ENCODE measurements around the gene SOAT2.
"Not testable (repeated sequence)": the region's sequence is repeated elsewhere in the genome, so short reads cannot be mapped to it uniquely, and the experiment has no call there.

The SOAT2 gene

GRCh38 chr12:53101931-53102781 lies 1.1 kb upstream of the SOAT2 start:
- DNase-seq (ENCODE audit: low read depth), result no peak
- no peak for TF ChIP-seq CTCF (conservative IDR thresholded peaks at IDR 0.05; ENCODE audit: low read length)
- H3K4me3 ChIP-seq (ENCODE audit: low read length), result no peak overlapping the region

GRCh38 chr12:53103860-53104305 lies 597 bp downstream of the SOAT2 start:
- H3K4me3 ChIP-seq (ENCODE audit: low read length), result no peak overlapping the region
- DNase-seq (ENCODE audit: low read depth), result no peak
- TF ChIP-seq CTCF (conservative IDR thresholded peaks at IDR 0.05; ENCODE audit: low read length), result no peak

- TF ChIP-seq CTCF (conservative IDR thresholded peaks at IDR 0.05; ENCODE audit: low read length), result no peak
- H3K4me3 ChIP-seq (ENCODE audit: low read length), result no peak overlapping the region
- no peak for DNase-seq (ENCODE audit: low read depth)
These were observed 2.0 kb downstream of the SOAT2 start for GRCh38 chr12:53105256-53105655.

GRCh38 chr12:53105712-53106439 lies 2.6 kb downstream of the SOAT2 start:
- DNase-seq (ENCODE audit: low read depth), result no peak
- no peak for TF ChIP-seq CTCF (conservative IDR thresholded peaks at IDR 0.05; ENCODE audit: low read length)

GRCh38 chr12:53107122-53107521 lies 3.8 kb downstream of the SOAT2 start:
- no peak for DNase-seq (ENCODE audit: low read depth)
- H3K4me3 ChIP-seq (ENCODE audit: low read length), result no peak overlapping the region
- TF ChIP-seq CTCF (conservative IDR thresholded peaks at IDR 0.05; ENCODE audit: low read length), result no peak

More at GRCh38 chr12:53105712-53106439, 2.6 kb downstream of the SOAT2 start:
- no peak overlapping the region for H3K4me3 ChIP-seq (ENCODE audit: low read length)

GRCh38 chr12:53112431-53112830 lies 9.1 kb downstream of the SOAT2 start:
- H3K4me3 ChIP-seq (ENCODE audit: low read length); DNase-seq (ENCODE audit: low read depth): not testable (repeated sequence)

- DNase-seq (ENCODE audit: low read depth), result no peak
- no peak for TF ChIP-seq CTCF (conservative IDR thresholded peaks at IDR 0.05; ENCODE audit: low read length)
- no peak overlapping the region for H3K4me3 ChIP-seq (ENCODE audit: low read length)
These were observed 9.9 kb downstream of the SOAT2 start for GRCh38 chr12:53113136-53113705.

Data from AG10803 (cell line).